A549 treated with RU486 at 1 μM for 4 hours (cell line): ENCODE data around the gene CGRRF1. TPM values are rescaled to one million over a fixed set of nuclear protein-coding genes. Genes with fewer than 3 reads are reported as not detected.

ENCODE experiments used
- total RNA-seq: library from RNA; stranded (reverse); fragments of 200-300 nt; extraction: Qiagen RNA extraction; gene quantifications from 5 replicates; pipeline ENCODE4 v1.2.3, GENCODE V29; 2022; ENCODE audit warnings: low read depth

The CGRRF1 gene
- 13.7 to 22.7 TPM (median 16.7 TPM) in 5 replicates for total RNA-seq

GRCh38 chr14:54509546-54510501, at the start of gene CGRRF1:
CGRRF1 (plus strand) TSS chr14:54509906; CDS start chr14:54509960, 54 bp downstream.

DNA sequence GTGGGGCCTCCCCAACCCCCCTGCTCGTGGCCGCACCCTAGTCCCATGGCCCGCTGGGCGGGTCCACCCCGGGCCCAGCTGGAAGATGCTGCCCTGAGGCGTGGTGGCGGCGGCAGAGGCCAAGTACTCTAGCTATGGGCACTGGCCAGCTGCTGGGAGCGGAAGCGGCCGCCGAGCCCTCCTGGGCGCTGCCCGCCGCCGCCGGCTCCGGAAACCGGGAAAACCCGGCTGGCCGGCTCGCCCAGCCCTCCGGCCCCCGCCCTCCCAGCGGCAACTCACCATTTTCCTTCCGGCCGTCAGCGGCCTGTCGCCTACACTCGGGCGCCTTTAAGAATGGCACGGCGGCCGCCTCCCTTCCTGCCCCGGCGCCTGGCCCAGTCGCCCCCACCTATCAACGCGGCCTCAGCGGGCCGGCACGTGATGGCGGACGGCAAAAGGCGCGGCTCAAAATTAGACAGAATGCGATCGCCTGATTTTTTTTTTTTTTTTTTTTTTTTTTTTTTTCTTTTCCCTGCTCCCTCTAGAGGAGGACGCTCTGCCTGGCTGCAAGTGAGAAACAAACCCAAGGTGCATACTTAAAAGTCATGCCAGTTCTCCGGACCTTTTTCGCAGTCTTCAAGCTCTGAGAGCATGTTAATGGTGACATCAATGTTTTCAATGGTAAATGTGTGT, 20.9 kb upstream of the CGRRF1 start, which contains the start of gene GMFB:
Gene GMFB (minus strand): TSS at position 335 of the 672 bp plus-strand sequence. CDS start 53 bp downstream, at position 282.

DNA sequence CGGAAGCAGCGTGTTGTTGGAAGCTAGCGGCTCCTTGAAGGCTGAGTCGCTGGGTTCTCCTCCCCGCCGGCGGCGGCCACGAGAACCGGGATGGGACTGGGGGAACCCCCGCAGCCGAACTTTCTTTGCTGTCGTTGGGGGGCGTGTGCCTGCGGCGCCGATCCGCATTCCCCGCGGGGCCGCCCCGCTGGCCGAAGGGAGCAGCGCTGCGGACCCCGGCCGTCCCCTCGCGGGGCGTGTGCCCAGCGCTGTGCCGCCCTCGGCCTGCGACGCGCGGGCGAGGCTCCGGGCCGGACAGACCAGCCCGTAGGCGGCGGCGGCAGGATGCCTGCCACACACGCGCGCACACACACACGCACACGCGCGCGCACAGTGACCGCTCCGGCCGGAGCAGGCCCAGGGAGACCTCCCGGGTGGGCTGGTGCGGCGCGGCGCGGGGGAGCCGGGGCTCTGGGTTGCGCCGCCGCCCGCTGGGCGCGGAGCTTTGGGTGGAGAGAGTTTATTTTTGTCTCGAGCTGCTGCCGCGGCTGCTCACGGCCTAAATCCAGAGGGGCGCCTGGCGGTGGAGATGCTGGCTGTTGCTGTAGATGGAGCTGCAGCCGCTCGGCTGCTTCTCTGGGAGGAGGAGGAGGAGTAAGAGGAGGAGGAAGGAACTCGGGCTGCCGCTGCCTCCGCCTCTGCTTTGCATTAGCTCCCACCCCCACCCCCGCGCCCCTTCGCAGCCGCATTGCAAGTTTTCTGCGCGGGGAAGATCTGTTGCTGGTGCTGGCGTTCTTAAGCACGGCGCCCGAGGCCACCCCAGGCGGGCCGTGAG, 56.9 kb downstream of the CGRRF1 start, which contains the start of gene SAMD4A:
Gene SAMD4A (plus strand): TSS at position 719 of the 814 bp plus-strand sequence. CDS start 789 bp downstream, outside the sequence.

Other genes with a start within 250 kb of the CGRRF1 start
- 77.0 to 85.7 TPM (median 79.5 TPM) in 5 replicates for gene CDKN3, start 112.9 kb upstream of the CGRRF1 start, total RNA-seq
- gene CNIH1, start 68.5 kb upstream of the CGRRF1 start, total RNA-seq = 197 to 358 TPM (median 249 TPM) in 5 replicates
- gene GMFB, start 20.9 kb upstream of the CGRRF1 start, total RNA-seq = 31.1 to 86.1 TPM (median 41.6 TPM) in 5 replicates
- 5.2 to 7.8 TPM (median 6.4 TPM) in 5 replicates for gene SAMD4A, start 57.2 kb downstream of the CGRRF1 start, total RNA-seq